Type B pancreatic cell (in vitro differentiated cells): Measurements from ENCODE around the gene SLAMF1. TPM values are rescaled to one million over a fixed set of nuclear protein-coding genes. Genes with fewer than 3 reads are reported as not detected.

Source experiments
- DNase-seq: peaks from one replicate; pipeline ENCODE4 v3.0.0; 2021; ENCODE audit warnings: mixed read lengths; ENCODE audit not compliant: unreplicated experiment; ENCODE audit errors: extremely low spot score
- H3K27ac Mint-ChIP-seq: 2 replicates; pipeline ENCODE4 v1.8.0; 2021; ENCODE audit warnings: mild to moderate bottlenecking, mixed read lengths
- H3K27me3 Mint-ChIP-seq: 2 replicates; pipeline ENCODE4 v1.8.0; 2021; ENCODE audit warnings: mixed read lengths
- H3K36me3 Mint-ChIP-seq: 2 replicates; pipeline ENCODE4 v1.8.0; 2021; ENCODE audit warnings: mixed read lengths
- H3K4me1 Mint-ChIP-seq: one replicate; pipeline ENCODE4 v1.8.0; 2021; ENCODE audit warnings: mixed read lengths; ENCODE audit not compliant: unreplicated experiment
- H3K4me3 Mint-ChIP-seq: 2 replicates; pipeline ENCODE4 v1.8.0; 2021; ENCODE audit warnings: mild to moderate bottlenecking, mixed read lengths
- H3K9me3 Mint-ChIP-seq: 2 replicates; pipeline ENCODE4 v1.8.0; 2021; ENCODE audit warnings: mixed read lengths
- CTCF ChIP-seq: fragments of 200-600 bp; sonication (generic); conservative IDR thresholded peaks from 2 replicates; pipeline ENCODE4 v1.5.0; 2021; ENCODE audit warnings: antibody characterized with exemption, mild to moderate bottlenecking
- total RNA-seq: library from RNA; stranded (reverse); gene quantifications from 2 replicates; pipeline ENCODE4 v1.2.1, GENCODE V29; 2021; ENCODE audit warnings: low replicate concordance

SLAMF1 gene
- total RNA-seq, 1 donor from 2014 or later: not detected

GRCh38 chr1:160669276-160669675 is 22.4 kb upstream of the SLAMF1 start:
- H3K36me3 Mint-ChIP-seq: no peaks in the 10 kb centered on the region

GRCh38 chr1:160667896-160668295 is 21.1 kb upstream of the SLAMF1 start:
- Mint-ChIP-seq H3K36me3 (no peaks in the 10 kb centered on the region), H3K4me1 (no peaks in the 10 kb centered on the region), H3K4me3 (no peak overlapping the region), H3K27me3 (peaks cover 5% of the 10 kb centered on the region), H3K27ac (no peak overlapping the region), H3K9me3 (no peaks in the 10 kb centered on the region)
- no peak for DNase-seq
- no peak for TF ChIP-seq CTCF

More at GRCh38 chr1:160669276-160669675, 22.4 kb upstream of the SLAMF1 start:
- no peak for DNase-seq
- no peak overlapping the region for H3K4me3 Mint-ChIP-seq
- no peaks in the 10 kb centered on the region for H3K9me3 Mint-ChIP-seq
- no peaks in the 10 kb centered on the region for H3K4me1 Mint-ChIP-seq
- H3K27ac Mint-ChIP-seq: no peak overlapping the region
- H3K27me3 Mint-ChIP-seq: peaks cover 5% of the 10 kb centered on the region
- TF ChIP-seq CTCF: no peak

GRCh38 chr1:160666079-160666442 is 19.2 kb upstream of the SLAMF1 start:
- Mint-ChIP-seq H3K27ac (no peak overlapping the region), H3K9me3 (no peaks in the 10 kb centered on the region), H3K36me3 (no peaks in the 10 kb centered on the region), H3K27me3 (peaks cover 5% of the 10 kb centered on the region), H3K4me3 (no peak overlapping the region), H3K4me1 (no peaks in the 10 kb centered on the region)
- TF ChIP-seq CTCF: no peak
- DNase-seq: no peak

GRCh38 chr1:160665330-160666078 is 18.7 kb upstream of the SLAMF1 start:
- DNase-seq: no peak
- Mint-ChIP-seq H3K27ac (no peak overlapping the region), H3K36me3 (no peaks in the 10 kb centered on the region), H3K4me1 (no peaks in the 10 kb centered on the region), H3K27me3 (peaks cover under 1% of the 10 kb centered on the region), H3K4me3 (no peak overlapping the region), H3K9me3 (no peaks in the 10 kb centered on the region)
- no peak for TF ChIP-seq CTCF

- no peaks in the 10 kb centered on the region for H3K36me3 Mint-ChIP-seq
- H3K9me3 Mint-ChIP-seq: no peaks in the 10 kb centered on the region
- no peaks in the 10 kb centered on the region for H3K4me1 Mint-ChIP-seq
- no peak for TF ChIP-seq CTCF
- H3K4me3 Mint-ChIP-seq: no peak overlapping the region
- H3K27me3 Mint-ChIP-seq: no peaks in the 10 kb centered on the region
- no peak overlapping the region for H3K27ac Mint-ChIP-seq
- no peak for DNase-seq
Measured at GRCh38 chr1:160664573-160665051, 17.8 kb upstream of the SLAMF1 start.
